ENCODE measurements around the gene MBL2.

MBL2 gene

DNA sequence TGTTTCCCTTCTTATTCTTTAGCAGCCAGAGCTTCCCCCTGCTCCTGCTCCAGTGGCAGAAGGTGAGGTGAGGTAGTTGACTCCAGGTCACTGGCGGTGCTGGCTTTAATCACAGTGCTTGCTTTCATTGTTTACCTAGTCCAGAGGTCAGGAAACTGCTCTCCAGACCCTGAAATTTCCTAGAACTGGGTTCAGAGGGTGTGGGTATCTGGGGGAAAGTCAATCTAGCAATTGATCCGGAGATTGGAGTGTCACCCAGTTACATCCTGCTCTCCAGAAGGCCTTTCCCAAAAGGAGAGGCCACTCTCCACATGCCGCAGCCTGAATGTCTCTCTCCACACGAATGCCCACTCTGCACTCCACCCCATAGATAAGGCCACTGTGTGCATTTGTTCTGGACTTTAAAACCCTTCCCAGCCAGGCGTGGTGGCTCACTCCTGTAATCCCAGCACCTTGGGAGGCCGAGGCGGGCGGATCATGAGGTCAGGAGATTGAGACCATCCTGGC is 2.1 kb upstream of the MBL2 start:
- Histone ChIP-seq H3K9ac (ENCODE audit: low read depth, low read length, poor library complexity) (no peak overlapping the region), H3K18ac (ENCODE audit: low read length) (no peak overlapping the region), H3K14ac (ENCODE audit: low read length) (no peak overlapping the region), H2AK5ac (ENCODE audit: low read depth, low read length) (no peak overlapping the region), H2BK12ac (ENCODE audit: low read length) (no peak overlapping the region), H3K36me3 (replicated peaks in 1 of 2; ENCODE audit: control insufficient read depth in 2 of 2, insufficient read depth in 2 of 2, low read length in 2 of 2) (no peaks in the 10 kb centered on the region), H3K79me1 (ENCODE audit: low read depth, low read length) (no peaks in the 10 kb centered on the region), H2BK15ac (ENCODE audit: low read length) (no peak overlapping the region), H3K27ac (replicated peaks; ENCODE audit: low read length) (no peak overlapping the region), H2BK120ac (ENCODE audit: low read depth, low read length) (no peak overlapping the region), H3K4me2 (ENCODE audit: insufficient read depth, low read length, poor library complexity, severe bottlenecking) (no peak overlapping the region), H3K4me3 (ENCODE audit: low read length in 2 of 2) (no peak overlapping the region), H4K8ac (ENCODE audit: low read depth, low read length) (no peak overlapping the region), H3K9me3 (replicated peaks in 1 of 2; ENCODE audit: control insufficient read depth in 2 of 2, insufficient read depth in 1 of 2, low read depth in 1 of 2, low read length in 2 of 2) (no peaks in the 10 kb centered on the region), H3K4me1 (ENCODE audit: control insufficient read depth in 2 of 2, insufficient read depth in 1 of 2, low read depth in 1 of 2, low read length in 2 of 2) (no peaks in the 10 kb centered on the region), H3K23ac (ENCODE audit: low read depth, low read length, poor library complexity) (no peak overlapping the region), H2BK5ac (ENCODE audit: low read length) (no peak overlapping the region), H2AFZ (ENCODE audit: low read length) (no peak overlapping the region), H4K91ac (ENCODE audit: low read depth, low read length, poor library complexity) (no peak overlapping the region), H3K4ac (ENCODE audit: low read length) (no peak overlapping the region), H3K27me3 (ENCODE audit: control insufficient read depth in 3 of 3, insufficient read depth in 3 of 3, low read depth in 1 of 3, low read length in 3 of 3) (peaks cover 0 to 4% (median 0%) of the 10 kb centered on the region in 3 experiments)
- WGBS, 2 donors (ENCODE audit: extremely low coverage in 2 of 2, insufficient read length in 2 of 2, insufficient replicate concordance in 1 of 2): no CpG with 5 or more reads among the region's 8 CpGs
- DNase-seq (ENCODE audit: low spot score): no peak

DNA sequence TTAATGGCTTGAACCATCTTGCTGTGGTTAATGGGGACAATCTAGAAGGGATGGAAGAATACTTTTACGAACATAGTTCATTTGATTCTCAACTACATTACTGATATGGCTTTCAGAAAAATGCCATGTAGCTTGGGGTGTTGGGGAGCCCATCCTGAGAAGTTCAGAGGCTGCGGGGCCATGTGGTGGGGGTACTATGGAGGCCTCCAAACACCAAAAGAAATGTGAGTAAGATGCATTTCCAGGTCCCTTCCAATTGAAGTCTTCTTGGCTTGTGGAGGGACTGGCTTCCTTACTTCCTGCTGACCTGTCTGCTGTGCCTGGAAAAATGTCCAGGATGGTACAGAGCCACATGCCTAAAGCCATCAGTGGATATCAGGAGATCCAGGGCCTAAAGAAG is 1.6 kb upstream of the MBL2 start:
- H3K27ac ChIP-seq (replicated peaks; ENCODE audit: low read length): no peak overlapping the region
- no peak overlapping the region for H3K14ac ChIP-seq (ENCODE audit: low read length)
- no peak overlapping the region for H2BK5ac ChIP-seq (ENCODE audit: low read length)
- H2BK15ac ChIP-seq (ENCODE audit: low read length): no peak overlapping the region
- H3K9me3 ChIP-seq (replicated peaks in 1 of 2; ENCODE audit: control insufficient read depth in 2 of 2, insufficient read depth in 1 of 2, low read depth in 1 of 2, low read length in 2 of 2): no peaks in the 10 kb centered on the region
- H3K27me3 ChIP-seq (ENCODE audit: control insufficient read depth in 3 of 3, insufficient read depth in 3 of 3, low read depth in 1 of 3, low read length in 3 of 3): peaks cover 0 to 4% (median 0%) of the 10 kb centered on the region in 3 experiments
- no peak overlapping the region for H3K4me2 ChIP-seq (ENCODE audit: insufficient read depth, low read length, poor library complexity, severe bottlenecking)
- H3K23ac ChIP-seq (ENCODE audit: low read depth, low read length, poor library complexity): no peak overlapping the region
- no peak overlapping the region for H4K8ac ChIP-seq (ENCODE audit: low read depth, low read length)
- no peak overlapping the region for H3K9ac ChIP-seq (ENCODE audit: low read depth, low read length, poor library complexity)
- H3K4me1 ChIP-seq (ENCODE audit: control insufficient read depth in 2 of 2, insufficient read depth in 1 of 2, low read depth in 1 of 2, low read length in 2 of 2): no peaks in the 10 kb centered on the region
- DNase-seq (ENCODE audit: low spot score): no peak
- H2BK12ac ChIP-seq (ENCODE audit: low read length): no peak overlapping the region
- H4K91ac ChIP-seq (ENCODE audit: low read depth, low read length, poor library complexity): no peak overlapping the region
- no peak overlapping the region for H2AFZ ChIP-seq (ENCODE audit: low read length)
- no CpG with 5 or more reads among the region's 2 CpGs for WGBS, 2 donors (ENCODE audit: extremely low coverage in 2 of 2, insufficient read length in 2 of 2, insufficient replicate concordance in 1 of 2)
- no peaks in the 10 kb centered on the region for H3K36me3 ChIP-seq (replicated peaks in 1 of 2; ENCODE audit: control insufficient read depth in 2 of 2, insufficient read depth in 2 of 2, low read length in 2 of 2)
- H2BK120ac ChIP-seq (ENCODE audit: low read depth, low read length): no peak overlapping the region
- no peak overlapping the region for H3K4ac ChIP-seq (ENCODE audit: low read length)
- no peak overlapping the region for H2AK5ac ChIP-seq (ENCODE audit: low read depth, low read length)
- H3K18ac ChIP-seq (ENCODE audit: low read length): no peak overlapping the region
- no peak overlapping the region for H3K4me3 ChIP-seq (ENCODE audit: low read length in 2 of 2)
- H3K79me1 ChIP-seq (ENCODE audit: low read depth, low read length): no peaks in the 10 kb centered on the region

DNA sequence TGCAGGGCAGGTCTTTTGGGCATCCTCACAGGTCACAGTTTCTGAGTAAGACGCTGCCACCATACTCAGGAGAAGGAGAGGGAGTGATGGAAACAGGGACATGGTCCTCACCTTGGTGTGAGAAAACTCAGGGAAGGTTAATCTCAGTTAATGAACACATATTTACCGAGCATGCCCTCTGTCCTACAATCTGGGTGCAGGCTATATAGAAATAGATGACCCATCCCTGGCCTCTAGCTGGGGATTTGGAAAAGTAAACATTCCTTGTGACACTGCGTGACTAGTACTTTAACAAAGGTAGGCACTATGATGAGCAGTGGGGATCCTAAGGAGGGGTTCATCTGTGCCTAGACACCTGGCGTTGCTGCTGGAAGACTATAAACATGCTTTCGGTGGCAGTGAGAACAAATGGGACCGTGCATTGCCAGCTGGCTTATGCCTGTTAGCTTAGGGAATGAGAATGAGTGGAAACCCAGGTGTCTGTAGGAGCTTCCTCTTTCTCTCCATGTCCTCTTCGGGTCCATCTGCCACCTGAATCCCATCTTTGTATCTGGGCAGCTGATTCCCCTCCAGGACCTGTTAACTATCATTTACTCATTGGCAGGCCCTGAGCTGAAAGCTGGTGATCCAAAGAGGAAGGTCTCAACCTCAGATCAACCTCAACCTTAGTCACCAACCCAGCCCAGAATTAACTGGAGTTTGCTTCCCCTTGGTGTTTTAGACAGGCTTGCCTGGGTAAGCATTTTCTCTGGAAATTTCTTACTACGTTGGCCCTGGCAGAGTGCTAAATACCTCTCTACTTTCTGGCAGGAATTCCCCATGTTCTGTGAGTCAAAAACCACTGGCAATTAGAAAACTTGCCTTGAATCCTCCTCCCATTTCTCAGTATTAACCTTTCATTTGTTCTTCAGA is 794 bp downstream of the MBL2 start:
- H3K18ac ChIP-seq (ENCODE audit: low read length): no peak overlapping the region
- H2AFZ ChIP-seq (ENCODE audit: low read length): no peak overlapping the region
- no peak overlapping the region for H3K4ac ChIP-seq (ENCODE audit: low read length)
- no peak overlapping the region for H3K27ac ChIP-seq (replicated peaks; ENCODE audit: low read length)
- no peak overlapping the region for H4K91ac ChIP-seq (ENCODE audit: low read depth, low read length, poor library complexity)
- H2AK5ac ChIP-seq (ENCODE audit: low read depth, low read length): no peak overlapping the region
- WGBS, 2 donors (ENCODE audit: extremely low coverage in 2 of 2, insufficient read length in 2 of 2, insufficient replicate concordance in 1 of 2): no CpG with 5 or more reads among the region's 8 CpGs
- H3K36me3 ChIP-seq (replicated peaks in 1 of 2; ENCODE audit: control insufficient read depth in 2 of 2, insufficient read depth in 2 of 2, low read length in 2 of 2): no peaks in the 10 kb centered on the region
- no peak overlapping the region for H4K8ac ChIP-seq (ENCODE audit: low read depth, low read length)
- H3K4me3 ChIP-seq (ENCODE audit: low read length in 2 of 2): no peak overlapping the region
- DNase-seq (ENCODE audit: low spot score): no peak
- H3K23ac ChIP-seq (ENCODE audit: low read depth, low read length, poor library complexity): no peak overlapping the region
- no peaks in the 10 kb centered on the region for H3K79me1 ChIP-seq (ENCODE audit: low read depth, low read length)
- H3K9ac ChIP-seq (ENCODE audit: low read depth, low read length, poor library complexity): no peak overlapping the region
- H3K9me3 ChIP-seq (replicated peaks in 1 of 2; ENCODE audit: control insufficient read depth in 2 of 2, insufficient read depth in 1 of 2, low read depth in 1 of 2, low read length in 2 of 2): no peaks in the 10 kb centered on the region
- H2BK15ac ChIP-seq (ENCODE audit: low read length): no peak overlapping the region
- no peak overlapping the region for H2BK120ac ChIP-seq (ENCODE audit: low read depth, low read length)
- H3K4me2 ChIP-seq (ENCODE audit: insufficient read depth, low read length, poor library complexity, severe bottlenecking): no peak overlapping the region
- H3K14ac ChIP-seq (ENCODE audit: low read length): no peak overlapping the region
- H2BK12ac ChIP-seq (ENCODE audit: low read length): no peak overlapping the region
- H2BK5ac ChIP-seq (ENCODE audit: low read length): no peak overlapping the region
- H3K4me1 ChIP-seq (ENCODE audit: control insufficient read depth in 2 of 2, insufficient read depth in 1 of 2, low read depth in 1 of 2, low read length in 2 of 2): no peaks in the 10 kb centered on the region
- H3K27me3 ChIP-seq (ENCODE audit: control insufficient read depth in 3 of 3, insufficient read depth in 3 of 3, low read depth in 1 of 3, low read length in 3 of 3): peaks cover 0 to 4% (median 0%) of the 10 kb centered on the region in 3 experiments

DNA sequence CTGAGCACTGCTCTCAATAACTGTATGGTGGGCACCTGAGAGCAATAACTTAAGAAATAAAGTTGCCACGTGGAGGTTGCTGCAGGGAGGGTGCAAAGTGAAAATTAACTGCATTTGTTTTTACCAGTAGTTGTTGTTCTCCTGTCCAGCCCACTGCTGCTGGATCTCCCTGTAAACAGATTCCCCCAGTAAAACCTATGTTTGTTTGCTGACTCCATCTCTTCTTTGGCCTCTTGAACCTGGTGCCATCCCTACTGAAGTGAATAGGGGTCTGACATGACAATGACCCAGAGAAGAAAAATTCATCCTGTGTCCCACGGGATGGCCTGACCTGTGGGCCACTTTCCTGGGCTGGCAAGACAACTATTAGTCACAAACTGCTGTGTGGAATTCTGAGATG is 1.7 kb downstream of the MBL2 start:
- H3K4me2 ChIP-seq (ENCODE audit: insufficient read depth, low read length, poor library complexity, severe bottlenecking): no peak overlapping the region
- H4K91ac ChIP-seq (ENCODE audit: low read depth, low read length, poor library complexity): no peak overlapping the region
- no peak overlapping the region for H2BK120ac ChIP-seq (ENCODE audit: low read depth, low read length)
- H3K4me1 ChIP-seq (ENCODE audit: control insufficient read depth in 2 of 2, insufficient read depth in 1 of 2, low read depth in 1 of 2, low read length in 2 of 2): no peaks in the 10 kb centered on the region
- no peak overlapping the region for H3K27ac ChIP-seq (replicated peaks; ENCODE audit: low read length)
- no peak for DNase-seq (ENCODE audit: low spot score)
- no peak overlapping the region for H3K4me3 ChIP-seq (ENCODE audit: low read length in 2 of 2)
- peaks cover 0 to 4% (median 0%) of the 10 kb centered on the region in 3 experiments for H3K27me3 ChIP-seq (ENCODE audit: control insufficient read depth in 3 of 3, insufficient read depth in 3 of 3, low read depth in 1 of 3, low read length in 3 of 3)
- H2BK5ac ChIP-seq (ENCODE audit: low read length): no peak overlapping the region
- H3K36me3 ChIP-seq (replicated peaks in 1 of 2; ENCODE audit: control insufficient read depth in 2 of 2, insufficient read depth in 2 of 2, low read length in 2 of 2): no peaks in the 10 kb centered on the region
- no peak overlapping the region for H2AK5ac ChIP-seq (ENCODE audit: low read depth, low read length)
- H3K9me3 ChIP-seq (replicated peaks in 1 of 2; ENCODE audit: control insufficient read depth in 2 of 2, insufficient read depth in 1 of 2, low read depth in 1 of 2, low read length in 2 of 2): no peaks in the 10 kb centered on the region
- H3K18ac ChIP-seq (ENCODE audit: low read length): no peak overlapping the region
- H3K23ac ChIP-seq (ENCODE audit: low read depth, low read length, poor library complexity): no peak overlapping the region
- no peaks in the 10 kb centered on the region for H3K79me1 ChIP-seq (ENCODE audit: low read depth, low read length)
- WGBS, 2 donors (ENCODE audit: extremely low coverage in 2 of 2, insufficient read length in 2 of 2, insufficient replicate concordance in 1 of 2): no CpG with 5 or more reads among the region's 2 CpGs
- no peak overlapping the region for H3K4ac ChIP-seq (ENCODE audit: low read length)
- no peak overlapping the region for H2AFZ ChIP-seq (ENCODE audit: low read length)
- H4K8ac ChIP-seq (ENCODE audit: low read depth, low read length): no peak overlapping the region
- no peak overlapping the region for H2BK15ac ChIP-seq (ENCODE audit: low read length)
- H3K9ac ChIP-seq (ENCODE audit: low read depth, low read length, poor library complexity): no peak overlapping the region
- no peak overlapping the region for H3K14ac ChIP-seq (ENCODE audit: low read length)
- no peak overlapping the region for H2BK12ac ChIP-seq (ENCODE audit: low read length)

Measured in neuronal stem cell (in vitro differentiated cells).